ENCODE data around the gene LENG8.
"Not testable (repeated sequence)": the region's sequence is repeated elsewhere in the genome, so short reads cannot be mapped to it uniquely, and the experiment has no call there.

The LENG8 gene

GRCh38 chr19:54509200-54509940 lies 60.4 kb downstream of the LENG8 start:
- in situ Hi-C loops (cut with HindIII; ENCODE audit: low sequenced_read_pairs): not testable (repeated sequence)
